Keratinocyte (primary cell): ENCODE measurements around the gene TRIM14.

Source experiments
- EZH2 ChIP-seq: IDR thresholded peaks from one replicate; pipeline ENCODE4 v1.6.1; 2012; ENCODE audit warnings: inconsistent platforms, mild to moderate bottlenecking, low read length, moderate library complexity
- TF ChIP-seq, protein P1 (sequence below), 3 experiments: IDR thresholded peaks in 1 of 3; conservative IDR thresholded peaks in 1 of 3; optimal IDR thresholded peaks in 1 of 3; 2 replicates in 2 of 3; 3 replicates in 1 of 3; pipeline versions ENCODE3 to v1.5.1; 2011; ENCODE audit warnings: low read length in 3 of 3, mild to moderate bottlenecking in 3 of 3, moderate library complexity in 2 of 3, control low read depth in 1 of 3, inconsistent platforms in 1 of 3; ENCODE audit not compliant: insufficient read depth in 2 of 3; ENCODE audit errors: extremely low read depth in 1 of 3

GRCh38 chr9:98164912-98165311 is 45.9 kb upstream of the TRIM14 start:
- TF ChIP-seq, protein P1, sequence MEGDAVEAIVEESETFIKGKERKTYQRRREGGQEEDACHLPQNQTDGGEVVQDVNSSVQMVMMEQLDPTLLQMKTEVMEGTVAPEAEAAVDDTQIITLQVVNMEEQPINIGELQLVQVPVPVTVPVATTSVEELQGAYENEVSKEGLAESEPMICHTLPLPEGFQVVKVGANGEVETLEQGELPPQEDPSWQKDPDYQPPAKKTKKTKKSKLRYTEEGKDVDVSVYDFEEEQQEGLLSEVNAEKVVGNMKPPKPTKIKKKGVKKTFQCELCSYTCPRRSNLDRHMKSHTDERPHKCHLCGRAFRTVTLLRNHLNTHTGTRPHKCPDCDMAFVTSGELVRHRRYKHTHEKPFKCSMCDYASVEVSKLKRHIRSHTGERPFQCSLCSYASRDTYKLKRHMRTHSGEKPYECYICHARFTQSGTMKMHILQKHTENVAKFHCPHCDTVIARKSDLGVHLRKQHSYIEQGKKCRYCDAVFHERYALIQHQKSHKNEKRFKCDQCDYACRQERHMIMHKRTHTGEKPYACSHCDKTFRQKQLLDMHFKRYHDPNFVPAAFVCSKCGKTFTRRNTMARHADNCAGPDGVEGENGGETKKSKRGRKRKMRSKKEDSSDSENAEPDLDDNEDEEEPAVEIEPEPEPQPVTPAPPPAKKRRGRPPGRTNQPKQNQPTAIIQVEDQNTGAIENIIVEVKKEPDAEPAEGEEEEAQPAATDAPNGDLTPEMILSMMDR (optimal IDR thresholded peaks at IDR 0.05 in 1 of 3, IDR thresholded peaks at IDR 0.05 in 1 of 3, conservative IDR thresholded peaks at IDR 0.05 in 1 of 3; ENCODE audit: extremely low read depth in 1 of 3, insufficient read depth in 2 of 3, low read length in 3 of 3), result no peak
- TF ChIP-seq EZH2, result no peak
